Trophoblast cell (in vitro differentiated cells and primary cell): ENCODE data around the gene TESK2.

Experiments
- DNase-seq, 2 donors: peaks; one replicate each; pipeline ENCODE4 v3.0.0-alpha.2; 2016
- H2AFZ ChIP-seq: 2 replicates; pipeline ENCODE4 v1.6.1; 2013; ENCODE audit warnings: low read length, moderate library complexity, mild to moderate bottlenecking; ENCODE audit not compliant: insufficient read depth, poor library complexity
- H2AK5ac ChIP-seq: 2 replicates; pipeline ENCODE4 v1.6.1; 2013; ENCODE audit warnings: mild to moderate bottlenecking, low read length
- H2BK120ac ChIP-seq: 2 replicates; pipeline ENCODE4 v1.6.1; 2013; ENCODE audit warnings: low read length, mild to moderate bottlenecking, moderate library complexity; ENCODE audit not compliant: insufficient read depth, poor library complexity
- H2BK12ac ChIP-seq: 2 replicates; pipeline ENCODE4 v1.6.1; 2013; ENCODE audit warnings: mild to moderate bottlenecking, low read length, moderate library complexity
- H2BK5ac ChIP-seq: 2 replicates; pipeline ENCODE4 v1.6.1; 2013; ENCODE audit warnings: low read length, low read depth, moderate library complexity, mild to moderate bottlenecking; ENCODE audit not compliant: poor library complexity
- H3K14ac ChIP-seq: 2 replicates; pipeline ENCODE4 v1.6.1; 2013; ENCODE audit warnings: mild to moderate bottlenecking, low read length
- H3K18ac ChIP-seq: 2 replicates; pipeline ENCODE4 v1.6.1; 2013; ENCODE audit warnings: mild to moderate bottlenecking, low read length
- H3K23ac ChIP-seq: 2 replicates; pipeline ENCODE4 v1.6.1; 2013; ENCODE audit warnings: low read length
- H3K27ac ChIP-seq: 2 replicates; pipeline ENCODE4 v1.5.1; 2013; ENCODE audit warnings: low read depth, mild to moderate bottlenecking, inconsistent platforms, low read length, moderate library complexity
- H3K27me3 ChIP-seq: 2 replicates; pipeline ENCODE4 v1.6.1; 2013; ENCODE audit warnings: inconsistent platforms, mild to moderate bottlenecking, low read length, moderate library complexity; ENCODE audit not compliant: insufficient read depth
- H3K36me3 ChIP-seq, 2 experiments: 1 replicate in 1 of 2; 2 replicates in 1 of 2; pipeline ENCODE4 v1.6.1; 2013; ENCODE audit warnings: low read length in 2 of 2, mild to moderate bottlenecking in 2 of 2, moderate library complexity in 1 of 2; ENCODE audit not compliant: insufficient read depth in 2 of 2, control insufficient read depth in 1 of 2
- H3K4ac ChIP-seq: 2 replicates; pipeline ENCODE4 v1.6.1; 2013; ENCODE audit warnings: low read depth, mild to moderate bottlenecking, low read length, moderate library complexity
- H3K4me1 ChIP-seq, 2 experiments: 1 replicate in 1 of 2; 2 replicates in 1 of 2; pipeline ENCODE4 v1.6.1; 2013; ENCODE audit warnings: low read length in 2 of 2, mild to moderate bottlenecking in 2 of 2, moderate library complexity in 1 of 2; ENCODE audit not compliant: insufficient read depth in 2 of 2, control insufficient read depth in 1 of 2
- H3K4me2 ChIP-seq: 2 replicates; pipeline ENCODE4 v1.6.1; 2013; ENCODE audit warnings: inconsistent platforms, mild to moderate bottlenecking, low read length, moderate library complexity
- H3K4me3 ChIP-seq: 2 replicates; pipeline ENCODE4 v1.5.1; 2013; ENCODE audit warnings: mild to moderate bottlenecking, low read depth, low read length, inconsistent platforms
- H3K79me1 ChIP-seq: one replicate; pipeline ENCODE4 v1.6.1; 2013; ENCODE audit warnings: low read length
- H3K79me2 ChIP-seq: 2 replicates; pipeline ENCODE4 v1.6.1; 2013; ENCODE audit warnings: low read length, mild to moderate bottlenecking; ENCODE audit not compliant: control insufficient read depth, insufficient read depth, poor library complexity
- H3K9ac ChIP-seq: 2 replicates; pipeline ENCODE4 v1.6.1; 2013; ENCODE audit warnings: mild to moderate bottlenecking, low read length
- H3K9me3 ChIP-seq: 2 replicates; pipeline ENCODE4 v1.6.1; 2013; ENCODE audit warnings: low read depth, mild to moderate bottlenecking, control low read depth, inconsistent platforms, low read length; ENCODE audit not compliant: insufficient read depth
- H4K12ac ChIP-seq: 2 replicates; pipeline ENCODE4 v1.6.1; 2013; ENCODE audit warnings: low read depth, mild to moderate bottlenecking, low read length, moderate library complexity
- H4K8ac ChIP-seq: 2 replicates; pipeline ENCODE4 v1.6.1; 2013; ENCODE audit warnings: low read depth, mild to moderate bottlenecking, low read length, moderate library complexity
- H4K91ac ChIP-seq: one replicate; pipeline ENCODE4 v1.6.1; 2013; ENCODE audit warnings: low read depth, mild to moderate bottlenecking, low read length, moderate library complexity
- WGBS: extraction: QIAGEN DNeasy Blood & Tissue Kit; methylation state at CpG from one replicate; pipeline ENCODE4 v1.1.7; 2013; ENCODE audit warnings: missing lambda C conversion rate; ENCODE audit not compliant: insufficient read length, insufficient coverage; ENCODE audit errors: extremely low coverage; 5-methylcytosine and 5-hydroxymethylcytosine counted together

TESK2 gene

DNA sequence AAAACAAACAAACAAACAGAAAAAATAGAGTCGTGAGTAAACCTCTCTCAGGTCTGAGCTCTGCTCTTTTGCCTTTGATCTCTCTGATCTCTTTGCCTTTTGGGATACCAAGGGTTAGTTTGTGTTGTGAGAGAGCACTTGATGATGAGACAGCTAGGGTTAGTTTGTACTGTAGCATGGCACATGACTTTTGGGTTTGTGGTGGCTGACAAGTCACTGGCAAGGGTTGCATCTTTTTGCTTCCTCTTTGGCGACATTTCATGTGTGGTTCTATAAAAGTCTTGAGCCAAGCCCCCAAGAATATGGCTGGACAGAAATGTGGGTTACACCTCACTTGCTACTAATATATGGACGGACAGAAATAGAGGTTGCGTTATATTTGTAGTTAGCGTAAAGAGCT, 60.5 kb downstream of the TESK2 start:
- no peak overlapping the region for H2AFZ ChIP-seq
- no peaks in the 10 kb centered on the region for H3K36me3 ChIP-seq
- no peak for DNase-seq
- H2BK5ac ChIP-seq: no peak overlapping the region
- H3K4ac ChIP-seq: no peak overlapping the region
- H3K27ac ChIP-seq: no peak overlapping the region
- H3K23ac ChIP-seq: no peak overlapping the region
- no peak overlapping the region for H3K4me2 ChIP-seq
- no peaks in the 10 kb centered on the region for H3K27me3 ChIP-seq
- H2BK120ac ChIP-seq: no peak overlapping the region
- no peak overlapping the region for H2BK12ac ChIP-seq
- no peak overlapping the region for H2AK5ac ChIP-seq
- H3K9me3 ChIP-seq: no peaks in the 10 kb centered on the region
- no peak overlapping the region for H4K12ac ChIP-seq
- H4K8ac ChIP-seq: no peak overlapping the region
- no CpG with 5 or more reads among the region's 5 CpGs for WGBS
- H3K79me2 ChIP-seq: no peaks in the 10 kb centered on the region
- no peak overlapping the region for H3K9ac ChIP-seq
- H3K79me1 ChIP-seq: no peaks in the 10 kb centered on the region
- H3K4me1 ChIP-seq: no peaks in the 10 kb centered on the region
- no peak overlapping the region for H3K14ac ChIP-seq
- no peak overlapping the region for H3K18ac ChIP-seq
- no peak overlapping the region for H4K91ac ChIP-seq
- H3K4me3 ChIP-seq: no peak overlapping the region

GRCh38 chr1:45429561-45430159, 61.3 kb downstream of the TESK2 start:
- H3K36me3 ChIP-seq: no peaks in the 10 kb centered on the region
- H3K4me2 ChIP-seq: no peak overlapping the region
- no peak overlapping the region for H3K27ac ChIP-seq
- H3K23ac ChIP-seq: no peak overlapping the region
- no peak overlapping the region for H2BK5ac ChIP-seq
- H3K14ac ChIP-seq: no peak overlapping the region
- no peaks in the 10 kb centered on the region for H3K27me3 ChIP-seq
- H3K4me1 ChIP-seq: no peaks in the 10 kb centered on the region
- DNase-seq: no peak
- no peak overlapping the region for H3K9ac ChIP-seq
- H4K12ac ChIP-seq: no peak overlapping the region
- no peak overlapping the region for H3K4ac ChIP-seq
- H4K8ac ChIP-seq: no peak overlapping the region
- no peak overlapping the region for H3K18ac ChIP-seq
- no peak overlapping the region for H2BK12ac ChIP-seq
- no peak overlapping the region for H2AK5ac ChIP-seq
- no peak overlapping the region for H3K4me3 ChIP-seq
- no CpG with 5 or more reads among the region's 4 CpGs for WGBS
- H4K91ac ChIP-seq: no peak overlapping the region
- H3K79me1 ChIP-seq: no peaks in the 10 kb centered on the region
- no peak overlapping the region for H2AFZ ChIP-seq
- H2BK120ac ChIP-seq: no peak overlapping the region
- H3K79me2 ChIP-seq: no peaks in the 10 kb centered on the region
- no peaks in the 10 kb centered on the region for H3K9me3 ChIP-seq

DNA sequence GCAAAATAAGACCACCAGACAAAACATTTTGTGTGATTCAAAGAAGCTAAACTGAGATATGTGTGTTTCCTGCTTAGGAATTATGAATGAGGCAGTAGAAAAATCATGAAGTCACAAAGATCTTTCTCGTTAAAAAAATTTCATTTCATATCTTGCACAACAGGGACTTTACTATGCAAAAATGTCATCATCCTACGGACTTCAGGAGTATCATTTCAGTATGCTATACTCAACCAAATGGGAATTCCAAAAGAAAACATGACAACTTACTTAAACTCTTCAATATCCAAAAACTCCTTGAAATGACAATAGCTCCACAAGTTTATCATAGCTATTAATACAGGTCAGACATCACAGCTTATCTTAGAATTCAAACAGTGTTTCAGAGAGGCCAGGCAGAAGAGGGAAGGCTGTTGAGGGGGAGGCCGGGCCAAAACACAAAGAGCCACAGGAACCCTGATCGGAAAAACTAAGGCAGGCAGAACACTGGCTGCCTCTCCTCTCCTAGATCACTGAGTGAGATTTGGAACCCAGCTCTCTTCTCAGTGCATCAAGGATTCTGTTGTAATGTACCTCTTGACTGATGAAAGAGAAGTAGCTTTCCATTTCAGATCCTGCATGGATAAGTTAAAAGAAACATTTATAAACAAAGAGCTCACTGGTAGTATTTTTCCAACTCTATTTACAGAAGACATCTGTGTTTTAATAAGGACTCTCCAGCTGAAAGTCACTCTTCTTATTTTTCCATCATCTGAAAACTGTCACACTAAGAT, 66.9 kb downstream of the TESK2 start:
- no peak overlapping the region for H3K23ac ChIP-seq
- H3K36me3 ChIP-seq: no peaks in the 10 kb centered on the region
- H3K9ac ChIP-seq: no peak overlapping the region
- H2AK5ac ChIP-seq: no peak overlapping the region
- H3K27me3 ChIP-seq: no peaks in the 10 kb centered on the region
- no peak overlapping the region for H3K14ac ChIP-seq
- peaks cover 2% of the 10 kb centered on the region for H3K9me3 ChIP-seq
- no CpG with 5 or more reads among the region's 4 CpGs for WGBS
- no peak overlapping the region for H3K4me2 ChIP-seq
- H3K4me1 ChIP-seq: no peaks in the 10 kb centered on the region
- no peak overlapping the region for H2BK120ac ChIP-seq
- H2BK12ac ChIP-seq: no peak overlapping the region
- no peak overlapping the region for H3K27ac ChIP-seq
- H3K4ac ChIP-seq: no peak overlapping the region
- H3K18ac ChIP-seq: no peak overlapping the region
- H4K12ac ChIP-seq: no peak overlapping the region
- DNase-seq: peak in 1 of 2 donors; percentile 80
- H3K79me2 ChIP-seq: no peaks in the 10 kb centered on the region
- no peak overlapping the region for H4K8ac ChIP-seq
- H3K4me3 ChIP-seq: no peak overlapping the region
- H4K91ac ChIP-seq: no peak overlapping the region
- H2BK5ac ChIP-seq: no peak overlapping the region
- no peak overlapping the region for H2AFZ ChIP-seq
- no peaks in the 10 kb centered on the region for H3K79me1 ChIP-seq

DNA sequence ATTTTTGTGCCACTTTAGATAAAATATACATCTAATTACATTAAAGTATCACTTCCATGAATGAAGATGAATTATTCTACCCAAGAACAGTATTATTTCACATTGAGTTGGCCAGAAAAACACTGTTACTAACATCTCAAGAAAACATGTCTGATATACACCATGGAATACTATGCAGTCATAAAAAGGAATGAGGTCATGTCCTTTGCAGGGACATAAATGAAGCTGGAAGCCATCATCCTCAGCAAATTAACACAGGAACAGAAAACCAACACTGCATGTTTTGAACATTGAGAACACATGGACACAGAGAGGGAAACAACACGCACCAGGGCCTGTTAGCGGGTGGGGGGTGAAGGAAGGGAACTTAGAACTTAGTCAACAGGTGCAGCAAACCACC, 69.0 kb downstream of the TESK2 start:
- no peaks in the 10 kb centered on the region for H3K79me2 ChIP-seq
- H3K9ac ChIP-seq: no peak overlapping the region
- no peak overlapping the region for H3K14ac ChIP-seq
- no peaks in the 10 kb centered on the region for H3K27me3 ChIP-seq
- no peak overlapping the region for H2AFZ ChIP-seq
- H3K27ac ChIP-seq: no peak overlapping the region
- H2BK12ac ChIP-seq: no peak overlapping the region
- no peaks in the 10 kb centered on the region for H3K4me1 ChIP-seq
- H4K91ac ChIP-seq: no peak overlapping the region
- no CpG with 5 or more reads among the region's 2 CpGs for WGBS
- peaks cover 2% of the 10 kb centered on the region for H3K9me3 ChIP-seq
- H3K79me1 ChIP-seq: no peaks in the 10 kb centered on the region
- H3K36me3 ChIP-seq: no peaks in the 10 kb centered on the region
- H2BK120ac ChIP-seq: no peak overlapping the region
- H3K4ac ChIP-seq: no peak overlapping the region
- no peak overlapping the region for H4K8ac ChIP-seq
- H2AK5ac ChIP-seq: no peak overlapping the region
- H4K12ac ChIP-seq: no peak overlapping the region
- no peak overlapping the region for H3K23ac ChIP-seq
- H3K4me2 ChIP-seq: no peak overlapping the region
- no peak overlapping the region for H3K4me3 ChIP-seq
- DNase-seq: no peak
- H3K18ac ChIP-seq: no peak overlapping the region
- H2BK5ac ChIP-seq: no peak overlapping the region
